Measurements from ENCODE around the gene CLEC3A. TPM values are rescaled to one million over a fixed set of nuclear protein-coding genes. Genes with fewer than 3 reads are reported as not detected.
"Not testable (repeated sequence)": the region's sequence is repeated elsewhere in the genome, so short reads cannot be mapped to it uniquely, and the experiment has no call there.

The CLEC3A gene, protein sequence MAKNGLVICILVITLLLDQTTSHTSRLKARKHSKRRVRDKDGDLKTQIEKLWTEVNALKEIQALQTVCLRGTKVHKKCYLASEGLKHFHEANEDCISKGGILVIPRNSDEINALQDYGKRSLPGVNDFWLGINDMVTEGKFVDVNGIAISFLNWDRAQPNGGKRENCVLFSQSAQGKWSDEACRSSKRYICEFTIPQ
- under 1 TPM in 2 of 3 donors, not detected in 1; 0.13 to 0.56 TPM for polyA plus RNA-seq (ENCODE audit: insufficient read length in 3 of 3)
- long read RNA-seq, donor 1, result 0 reads
- long read RNA-seq, donor 2, result 0 reads
- long read RNA-seq, donor 3, result 0 reads
- long read RNA-seq, donor 4, result 0 reads
- long read RNA-seq, donor 5, result 0 reads
- long read RNA-seq, donor 6, result 0 reads
- long read RNA-seq, donor 7, result 0 reads
- long read RNA-seq, donor 8, result 0 reads
- long read RNA-seq, donor 9, result 0 reads
- long read RNA-seq, donor 10, result 0 reads
- long read RNA-seq, donor 11, result 0 reads
- long read RNA-seq, donor 12, result 0 reads
- long read RNA-seq, donor 13, result 0 reads
- long read RNA-seq, donor 14, result 0 reads
- long read RNA-seq, donor 15, result 0 reads
- long read RNA-seq, donor 16, result 0 reads

DNA sequence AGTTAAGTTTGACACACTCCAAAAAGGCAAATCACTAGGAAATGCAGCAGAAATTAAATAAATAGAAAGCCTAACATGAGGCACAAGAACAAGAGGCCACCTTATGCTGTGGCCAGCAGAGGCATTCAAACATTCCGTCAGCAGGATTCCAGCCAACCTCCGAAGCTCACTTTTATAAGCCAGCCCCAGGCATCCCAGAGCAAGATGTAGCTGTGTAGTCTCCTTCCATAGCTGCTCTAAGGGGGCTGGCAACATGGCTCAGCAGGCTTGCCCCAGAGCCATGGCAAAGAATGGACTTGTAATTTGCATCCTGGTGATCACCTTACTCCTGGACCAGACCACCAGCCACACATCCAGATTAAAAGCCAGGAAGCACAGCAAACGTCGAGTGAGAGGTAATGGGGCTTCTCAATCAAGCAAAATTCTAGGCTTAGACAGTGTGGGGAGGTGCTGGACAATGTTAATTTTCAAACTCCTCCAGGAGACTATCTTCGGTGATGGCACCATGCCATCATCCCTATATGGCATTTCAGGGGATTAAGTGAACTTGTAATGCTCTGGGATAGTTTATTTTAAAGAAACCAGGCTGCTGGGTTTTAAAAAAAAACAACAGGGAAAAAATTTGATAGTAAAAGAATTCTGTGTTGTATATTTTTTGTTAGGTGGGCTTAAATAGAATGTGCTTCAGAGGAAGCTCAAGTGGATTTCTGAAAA lies at the start of gene CLEC3A:
CLEC3A (plus strand) TSS at position 202 of the 714 bp plus-strand sequence; CDS start at position 281, 79 bp downstream.
- DNase-seq, result no peak

DNA sequence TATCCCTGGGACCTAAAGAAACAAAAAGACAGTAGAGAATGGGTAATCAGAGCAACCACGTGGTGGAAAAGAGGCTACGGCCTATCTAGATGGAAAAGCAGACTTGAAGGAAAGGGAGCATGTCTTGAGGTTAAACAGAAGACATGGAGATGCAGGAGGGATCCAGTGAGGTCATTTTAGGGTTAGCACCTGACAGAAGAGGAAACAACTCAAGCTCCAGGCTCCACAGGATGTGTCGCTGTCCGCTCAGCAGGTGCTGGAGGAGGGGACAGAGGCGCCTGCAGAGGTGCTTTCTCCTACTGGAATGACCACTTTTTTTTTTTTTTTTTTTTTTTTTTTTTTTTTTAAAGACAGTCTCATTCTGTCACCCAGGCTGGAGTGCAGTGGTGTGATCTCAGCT lies 47.5 kb upstream of the CLEC3A start:
- no peak for DNase-seq

DNA sequence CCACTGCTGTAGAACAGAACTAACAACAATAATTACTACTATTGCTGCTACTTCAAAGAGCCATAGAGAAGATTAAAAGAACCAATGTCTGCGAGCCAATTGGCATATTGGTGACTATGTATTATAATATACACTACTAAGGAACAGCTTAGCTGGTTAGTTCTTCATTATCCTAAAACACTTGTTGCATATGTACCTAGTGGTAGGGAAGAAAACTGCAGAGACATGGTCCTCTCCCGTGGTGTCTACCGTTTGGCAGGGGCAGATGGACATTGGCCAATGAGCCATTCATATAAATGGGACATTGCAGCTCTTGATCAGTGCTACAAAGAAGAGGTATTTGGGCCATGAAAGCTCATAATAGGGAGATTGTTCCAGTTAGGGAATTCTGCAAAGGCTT lies 46.4 kb upstream of the CLEC3A start:
- no peak for DNase-seq

GRCh38 chr16:77977339-77977738 lies 45.0 kb upstream of the CLEC3A start:
- no peak for DNase-seq

- DNase-seq, result no peak
These were observed 37.2 kb upstream of the CLEC3A start for GRCh38 chr16:77985111-77985510.

DNA sequence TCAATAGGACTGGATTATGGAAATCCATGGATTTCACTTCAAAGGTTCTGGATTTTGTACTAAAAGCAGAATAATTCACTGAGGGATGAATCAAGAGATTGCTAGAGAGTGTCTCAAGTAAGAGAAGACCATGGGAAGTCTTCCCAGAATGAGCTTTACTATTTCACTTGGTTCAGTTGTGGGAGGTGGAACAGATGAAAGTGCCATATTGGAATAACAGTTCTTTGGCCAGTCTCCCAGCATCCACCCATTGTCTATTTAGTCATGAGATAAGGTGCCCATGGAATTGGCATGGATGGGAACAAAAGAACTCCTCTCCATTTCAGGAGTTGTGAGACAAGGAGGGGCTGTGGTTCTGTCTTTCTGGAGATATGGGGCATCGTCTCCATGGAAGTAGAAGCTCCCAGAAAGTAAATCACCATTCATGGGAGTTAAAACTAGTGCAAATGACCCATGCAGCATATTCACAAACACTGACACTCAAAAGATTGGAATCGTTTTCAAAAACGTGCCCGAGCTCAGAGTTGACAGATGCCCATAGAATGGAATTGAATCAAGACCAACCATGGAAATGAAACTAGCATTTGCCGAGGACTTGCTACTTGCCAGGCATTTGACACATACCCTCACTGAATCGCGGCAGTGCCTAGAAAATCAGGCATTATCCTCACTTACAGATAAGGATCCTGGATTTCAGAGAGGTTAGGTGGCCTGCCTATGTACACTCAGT lies 36.2 kb upstream of the CLEC3A start:
- DNase-seq, result no peak

DNA sequence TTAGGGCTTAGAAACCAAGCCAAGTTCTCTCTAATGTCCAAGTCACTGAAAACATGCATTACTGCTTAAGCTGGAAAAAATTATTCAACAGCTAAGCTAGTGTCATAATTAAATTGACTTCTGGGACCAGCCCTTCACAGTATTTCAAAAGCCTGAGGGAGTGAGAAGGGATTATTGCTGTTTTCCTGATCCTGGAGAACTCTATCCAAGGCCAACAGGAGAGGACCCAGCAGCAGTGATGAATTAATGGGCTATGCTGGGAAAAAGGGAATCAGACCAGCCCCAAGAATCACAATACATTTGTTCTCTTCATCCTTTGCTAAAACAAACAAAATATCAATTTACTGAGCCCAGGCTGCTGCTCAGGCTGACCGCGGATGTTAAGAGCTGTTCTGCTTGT lies 34.5 kb upstream of the CLEC3A start:
- DNase-seq, result peak; percentile 37

GRCh38 chr16:77989846-77990245 lies 32.5 kb upstream of the CLEC3A start:
- DNase-seq, result no peak

DNA sequence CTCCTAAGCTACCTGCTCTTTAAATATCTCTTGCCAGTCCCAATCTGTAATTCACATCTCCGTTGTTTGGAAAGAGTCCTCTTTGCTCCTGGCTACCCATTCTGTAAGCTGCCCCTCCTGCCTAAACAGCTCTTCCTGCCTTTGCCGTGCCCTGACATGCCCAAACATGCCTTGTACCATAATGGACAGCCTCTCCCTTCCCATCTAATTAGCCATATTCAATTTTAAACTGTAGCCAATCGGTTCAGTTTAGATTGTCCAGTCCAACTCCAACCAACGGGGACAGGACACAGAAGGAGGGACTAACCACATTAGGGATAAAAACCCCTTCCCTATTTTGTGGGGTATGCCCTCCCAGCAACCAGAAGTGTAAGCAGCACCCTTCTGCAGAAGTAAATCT lies 30.6 kb upstream of the CLEC3A start:
- DNase-seq, result no peak

DNA sequence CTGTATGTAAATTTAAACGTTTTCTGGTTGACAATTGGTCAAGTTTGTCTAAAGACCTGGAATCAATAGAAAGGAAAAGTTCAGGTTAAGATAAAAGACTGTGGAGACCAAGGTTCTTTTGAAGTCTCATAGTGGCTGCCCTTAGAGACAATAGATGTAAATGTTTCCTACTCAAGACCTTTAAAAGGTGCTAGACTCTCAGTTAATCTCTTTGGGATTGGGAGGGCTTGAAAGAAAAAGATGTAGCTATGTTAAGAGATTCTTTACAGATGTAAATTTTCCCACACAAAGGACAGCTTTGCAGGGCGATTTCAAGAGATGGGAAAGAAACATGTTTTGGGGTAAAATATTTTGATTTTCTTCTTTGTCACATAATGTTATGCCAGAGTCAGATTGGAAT lies 30.0 kb upstream of the CLEC3A start:
- not testable (repeated sequence) for DNase-seq

DNA sequence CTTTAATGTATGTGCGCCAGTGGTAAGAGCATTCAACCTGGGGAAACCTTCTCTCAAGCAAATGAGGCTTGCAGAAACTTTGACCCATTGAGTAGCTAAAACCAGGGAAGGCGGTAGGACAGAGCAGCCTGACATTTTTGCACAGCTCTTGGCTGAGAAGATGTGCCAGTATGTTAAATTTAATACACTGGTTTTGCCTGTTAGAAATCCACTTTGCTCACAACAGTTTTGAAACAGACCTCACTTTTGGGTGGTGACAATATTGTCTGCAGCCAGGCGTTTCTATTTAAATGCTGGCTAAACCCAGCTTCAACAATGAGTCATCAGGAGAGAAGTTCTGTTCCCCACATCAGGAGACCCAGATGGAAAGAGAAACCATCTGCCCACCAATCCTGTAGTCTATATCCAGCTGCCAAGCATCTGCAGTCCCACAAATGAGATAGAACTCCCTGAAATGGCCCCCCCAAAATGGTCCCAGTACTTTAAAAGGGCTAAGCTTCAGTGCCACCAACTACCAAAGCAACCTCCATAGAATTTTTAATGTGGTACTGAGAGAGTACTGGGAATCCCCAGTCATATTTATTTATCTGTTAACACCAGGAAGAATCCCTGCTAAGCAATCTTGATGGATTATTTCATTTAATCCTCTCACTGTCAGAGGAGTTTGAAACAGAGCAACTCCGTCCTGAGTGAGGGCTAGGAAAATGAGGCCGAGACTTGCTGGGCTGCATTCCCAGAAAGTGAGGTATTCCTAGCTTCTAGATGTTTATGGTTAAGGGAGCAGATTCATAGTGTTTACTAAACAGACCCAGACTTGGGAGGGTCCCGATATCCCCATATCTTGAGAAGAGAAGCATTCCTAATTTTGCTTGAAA lies 29.0 kb upstream of the CLEC3A start:
- no peak for DNase-seq

GRCh38 chr16:77995843-77996455 lies 26.4 kb upstream of the CLEC3A start:
- no peak for DNase-seq

DNA sequence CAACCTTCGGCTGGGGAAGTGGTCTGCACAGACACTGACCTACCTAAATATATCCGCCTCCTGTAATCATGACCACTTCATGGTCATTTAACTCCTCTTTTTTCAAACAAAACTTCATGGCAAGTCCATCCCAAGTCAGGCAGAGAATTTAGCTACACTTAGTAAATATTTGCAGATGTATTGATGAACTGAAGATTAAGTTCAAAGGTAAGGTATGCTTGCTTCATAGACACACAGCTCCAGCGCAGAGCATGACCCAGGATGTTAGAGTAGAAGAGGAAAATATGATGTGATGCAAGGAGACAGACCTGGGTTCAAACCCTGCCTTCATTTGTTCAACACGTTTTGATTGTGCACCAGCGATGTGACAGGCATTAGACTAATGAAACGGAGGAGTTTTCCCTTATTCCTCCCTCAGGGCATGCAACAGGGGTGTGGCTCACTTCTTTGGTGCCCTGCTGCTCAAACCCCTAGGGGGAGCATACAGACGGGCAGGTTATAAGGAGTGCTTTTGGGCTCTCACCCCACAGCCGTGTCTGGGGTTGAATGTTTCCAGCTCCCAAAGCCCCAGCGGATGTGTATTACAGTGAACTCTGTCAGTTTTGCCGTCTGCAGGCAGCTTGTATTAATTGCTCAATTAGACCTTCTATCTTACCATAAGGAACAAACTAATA lies 23.9 kb upstream of the CLEC3A start:
- DNase-seq, result no peak

DNA sequence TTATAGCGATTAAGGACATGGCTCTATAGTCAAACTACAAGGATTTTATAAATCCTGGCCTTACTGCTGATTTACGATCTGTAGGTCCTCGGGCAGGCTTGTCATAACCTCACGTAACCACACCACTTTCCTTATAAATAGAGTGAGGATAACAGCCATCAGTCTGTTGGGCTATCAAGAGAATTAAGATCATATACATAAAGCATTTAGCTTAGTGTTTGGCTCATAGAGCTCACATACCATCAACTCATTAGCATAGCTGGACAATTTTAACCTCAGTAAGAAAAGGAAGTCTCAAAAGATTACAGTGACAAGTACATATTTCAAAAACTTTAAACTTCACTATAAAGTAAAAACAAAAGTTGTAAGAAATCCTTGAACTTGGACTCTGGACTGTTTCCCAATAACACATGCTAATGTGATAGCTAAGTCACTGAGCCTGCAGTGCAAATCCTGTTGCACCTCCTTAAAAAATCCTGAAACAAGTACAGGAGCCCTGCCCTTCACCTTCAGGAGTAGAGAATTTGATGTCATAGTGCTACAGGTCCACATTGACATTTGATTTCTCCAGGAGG lies 20.8 kb upstream of the CLEC3A start:
- DNase-seq, result no peak

DNA sequence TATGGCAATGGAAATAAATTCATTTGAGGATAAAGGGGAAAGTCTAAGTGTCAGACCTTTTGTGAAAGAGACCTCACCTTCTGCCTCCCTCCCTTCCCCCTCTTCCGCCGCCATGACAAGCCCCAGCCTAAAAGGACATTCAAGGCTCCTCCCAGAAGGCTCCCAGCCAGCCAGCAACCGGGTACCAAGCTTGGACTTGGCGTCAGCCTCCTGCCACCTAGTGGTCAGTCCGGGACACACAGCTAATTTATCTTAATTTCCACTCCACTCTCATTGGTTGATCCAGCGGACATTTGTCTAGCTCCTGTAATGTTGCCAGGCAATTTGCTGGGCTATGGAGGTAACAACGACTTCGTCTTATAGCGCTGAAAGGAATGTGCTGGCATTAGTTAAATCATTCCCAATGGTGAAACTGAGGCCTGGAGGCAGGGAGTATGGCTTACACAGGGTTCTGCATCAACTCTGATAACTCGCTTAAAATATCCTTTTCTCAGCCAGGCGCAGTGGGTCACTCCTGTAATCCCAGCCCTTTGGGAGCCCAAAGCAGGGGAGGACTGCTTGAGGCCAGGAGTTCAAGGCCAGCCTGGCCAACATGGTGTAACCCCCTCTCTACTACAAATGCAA lies 19.3 kb upstream of the CLEC3A start:
- peak; percentile 75 for DNase-seq

GRCh38 chr16:78004517-78004916 lies 17.8 kb upstream of the CLEC3A start:
- DNase-seq, result no peak

- no peak for DNase-seq
These were observed 16.5 kb upstream of the CLEC3A start for GRCh38 chr16:78005881-78006280.

- DNase-seq, result no peak
These were observed 15.2 kb upstream of the CLEC3A start for GRCh38 chr16:78007121-78007520.

DNA sequence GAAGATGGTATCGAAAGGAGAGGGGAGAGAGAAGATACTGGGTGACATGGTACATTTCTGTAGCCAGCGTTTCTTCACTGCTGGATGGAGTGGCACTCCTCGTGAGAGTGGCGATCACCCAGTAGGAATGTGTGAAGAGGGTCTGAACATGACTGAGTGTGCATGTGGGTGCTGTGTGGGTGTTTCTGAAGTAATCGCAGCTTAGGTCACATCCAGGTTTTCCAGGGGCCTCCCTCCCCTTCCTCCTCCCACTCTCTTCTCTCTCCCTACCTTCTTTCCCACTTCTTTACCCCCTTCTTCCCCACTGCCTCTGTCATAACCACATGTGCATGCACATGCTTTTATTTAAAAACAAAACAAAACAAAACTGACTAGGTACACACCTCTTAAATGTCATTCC lies 1.8 kb downstream of the CLEC3A start:
- no peak for DNase-seq
